HG02981 (cell line): ENCODE data around the gene TFB1M.

Experiments
- ATAC-seq: cut with Tn5 transposase; IDR thresholded peaks from one replicate; pipeline ENCODE4 v1.9.1; 2021; ENCODE audit warnings: mild to moderate bottlenecking, moderate library complexity; ENCODE audit not compliant: unreplicated experiment

The TFB1M gene

GRCh38 chr6:155213611-155214372 lies 100.5 kb downstream of the TFB1M start:
- ATAC-seq, result no peak

- ATAC-seq, result no peak
These were observed 101.5 kb downstream of the TFB1M start for GRCh38 chr6:155212616-155213380.

DNA sequence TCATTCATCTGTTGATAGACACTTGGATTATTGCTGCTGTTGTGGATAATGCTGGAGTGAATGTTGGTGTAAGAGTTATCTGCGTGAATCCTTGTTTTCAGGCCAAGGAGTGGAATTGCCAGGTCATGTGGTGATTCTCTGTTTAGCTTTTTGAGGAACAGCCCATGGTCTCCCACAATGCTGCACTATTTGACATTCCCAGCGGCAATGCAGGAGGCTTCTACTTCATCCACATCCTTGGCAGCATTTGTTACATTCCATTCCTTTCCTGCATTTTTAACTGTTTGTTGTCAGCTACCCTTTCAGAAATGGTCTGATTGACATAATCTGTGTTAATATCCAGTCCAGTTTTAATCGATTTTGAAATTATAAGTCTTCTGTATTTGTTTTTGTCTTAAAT lies 102.2 kb downstream of the TFB1M start:
- no peak for ATAC-seq

DNA sequence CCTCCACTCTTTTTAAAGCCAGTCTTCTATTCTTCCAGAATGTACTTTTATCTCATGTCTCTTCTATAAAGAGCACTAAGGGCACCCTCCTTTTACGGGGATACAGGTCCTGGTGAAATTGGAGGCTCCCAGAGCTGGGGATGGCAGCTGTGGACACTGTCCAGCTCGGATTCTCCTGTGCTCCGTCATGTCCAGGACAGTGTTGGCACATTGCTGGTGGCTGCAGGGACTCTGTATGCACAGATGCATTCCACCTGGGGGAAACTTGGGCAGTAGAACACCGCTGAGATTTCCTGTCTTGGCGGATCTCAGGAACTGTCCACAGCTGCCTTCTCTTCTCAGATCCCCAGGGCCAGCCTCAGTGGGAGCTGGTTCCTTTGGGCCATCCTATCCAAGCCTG lies 107.1 kb downstream of the TFB1M start:
- no peak for ATAC-seq
